ENCODE results near the gene ENOX1. TPM values are rescaled to one million over a fixed set of nuclear protein-coding genes. Genes with fewer than 3 reads are reported as not detected.

Gene ENOX1
- total RNA-seq, 1 experiment from 2014 or later, result 1.5 TPM

GRCh38 chr13:43166644-43167457 lies 619.9 kb downstream of the ENOX1 start:
- intact Hi-C loops (cut with micrococcal nuclease; ENCODE audit: unreplicated experiment), result no loop called here
- DNase-seq, result no peak
- Mint-ChIP-seq H3K27ac (ENCODE audit: unreplicated experiment) (no peak overlapping the region), H3K4me3 (ENCODE audit: low read depth, unreplicated experiment) (no peak overlapping the region), H3K36me3 (ENCODE audit: insufficient read depth, unreplicated experiment) (no peaks in the 10 kb centered on the region), H3K27me3 (ENCODE audit: unreplicated experiment) (no peaks in the 10 kb centered on the region), H3K4me1 (ENCODE audit: low read depth, unreplicated experiment) (no peaks in the 10 kb centered on the region), H3K9me3 (ENCODE audit: low read depth, unreplicated experiment) (no peaks in the 10 kb centered on the region)
- CTCF ChIA-PET, result no interaction called here
- BruUV-seq (replicated peaks), result no TSS peak
- no peak for TF ChIP-seq CTCF (IDR thresholded peaks at IDR 0.05; ENCODE audit: unreplicated experiment)

Other genes starting within 250 kb of the ENOX1 start
- 6.1 and 6.2 TPM in 2 replicates for gene CCDC122, start 92.8 kb upstream of the ENOX1 start, total RNA-seq (2022)
- gene LACC1, start 92.9 kb upstream of the ENOX1 start, total RNA-seq (2022), result 3.4 and 4.0 TPM in 2 replicates